Right forelimb (tissue), 1 donor: ENCODE results near the gene BRD3OS.

Source experiments
- DNase-seq: peaks from one replicate; pipeline ENCODE4 v3.0.0-alpha.2; 2018

The BRD3OS gene

DNA sequence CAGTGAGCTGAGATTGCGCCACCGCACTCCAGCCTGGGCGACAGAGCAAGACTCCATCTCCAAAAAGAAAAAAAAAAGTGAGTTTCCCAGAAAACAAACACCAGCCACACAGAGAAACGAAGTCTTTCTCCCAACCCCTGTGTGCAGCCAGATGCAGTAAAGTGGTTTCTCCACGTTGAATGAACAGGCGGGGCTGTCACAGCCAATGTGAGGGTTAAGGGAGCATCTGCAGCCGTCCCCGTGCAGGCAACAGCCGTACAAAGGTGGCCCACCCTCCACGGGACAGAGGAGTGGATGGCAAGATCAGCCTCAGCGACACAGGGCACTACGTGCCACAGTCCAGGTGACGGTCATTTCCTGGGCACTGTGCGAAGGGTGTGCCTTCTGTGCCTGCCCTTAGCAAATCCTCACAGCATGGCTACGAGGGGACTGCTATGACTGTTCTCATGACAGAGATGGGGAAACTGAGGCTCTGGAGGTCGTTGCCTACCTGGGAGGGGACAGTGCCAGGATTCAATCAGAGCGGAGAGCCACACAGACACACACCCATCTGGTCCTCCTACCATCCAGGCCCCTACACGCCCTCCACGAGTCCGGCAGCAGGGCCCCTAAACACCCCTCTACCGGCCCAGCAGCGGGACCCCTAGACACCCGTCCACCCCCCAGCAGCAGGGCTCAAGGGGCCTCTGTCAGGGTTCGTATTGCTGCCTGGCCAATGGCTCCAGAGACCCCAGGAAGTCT is 35.5 kb upstream of the BRD3OS start:
- DNase-seq = no peak

DNA sequence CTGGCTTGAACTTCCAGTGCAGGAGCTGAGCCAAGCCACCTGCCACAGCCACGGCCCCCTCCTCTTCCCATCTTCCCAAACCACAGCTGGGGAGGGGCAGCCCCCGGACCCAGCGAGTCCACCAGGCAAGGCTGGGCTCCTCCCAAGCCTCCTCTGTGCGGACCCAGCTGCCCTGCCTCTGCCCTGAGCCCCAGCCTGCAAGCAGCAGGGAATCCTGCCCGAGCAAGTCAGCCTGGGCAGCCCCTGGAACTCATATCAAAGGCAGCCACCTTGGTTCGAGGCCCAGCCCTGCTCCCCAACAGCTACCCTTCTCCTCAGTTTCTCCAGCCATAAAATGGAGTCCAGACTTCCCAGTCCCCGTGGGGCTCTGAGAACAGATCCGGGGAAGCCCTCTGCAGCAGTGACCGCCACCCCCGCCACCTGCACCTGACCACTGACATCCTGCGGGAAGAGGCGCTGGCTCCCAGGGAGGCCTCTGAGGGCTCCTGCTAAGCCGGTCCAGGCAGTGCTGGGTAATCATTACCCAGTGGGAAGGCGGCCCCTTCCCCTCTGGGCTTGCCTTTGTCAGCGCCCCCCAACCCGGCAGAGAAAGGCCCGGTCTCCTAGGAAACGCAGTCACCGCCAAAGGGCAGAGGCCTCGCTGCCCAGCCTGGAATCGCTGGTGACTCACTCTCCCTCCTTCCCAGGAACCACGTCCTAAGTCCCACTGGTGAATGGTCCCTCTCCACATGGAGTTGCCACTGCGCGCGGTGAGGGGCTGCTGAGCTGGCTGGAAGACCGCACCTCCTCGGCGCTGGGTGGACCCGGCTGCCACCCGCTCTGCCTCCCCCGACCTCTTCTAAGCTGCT is 34.7 kb upstream of the BRD3OS start:
- DNase-seq = no peak

DNA sequence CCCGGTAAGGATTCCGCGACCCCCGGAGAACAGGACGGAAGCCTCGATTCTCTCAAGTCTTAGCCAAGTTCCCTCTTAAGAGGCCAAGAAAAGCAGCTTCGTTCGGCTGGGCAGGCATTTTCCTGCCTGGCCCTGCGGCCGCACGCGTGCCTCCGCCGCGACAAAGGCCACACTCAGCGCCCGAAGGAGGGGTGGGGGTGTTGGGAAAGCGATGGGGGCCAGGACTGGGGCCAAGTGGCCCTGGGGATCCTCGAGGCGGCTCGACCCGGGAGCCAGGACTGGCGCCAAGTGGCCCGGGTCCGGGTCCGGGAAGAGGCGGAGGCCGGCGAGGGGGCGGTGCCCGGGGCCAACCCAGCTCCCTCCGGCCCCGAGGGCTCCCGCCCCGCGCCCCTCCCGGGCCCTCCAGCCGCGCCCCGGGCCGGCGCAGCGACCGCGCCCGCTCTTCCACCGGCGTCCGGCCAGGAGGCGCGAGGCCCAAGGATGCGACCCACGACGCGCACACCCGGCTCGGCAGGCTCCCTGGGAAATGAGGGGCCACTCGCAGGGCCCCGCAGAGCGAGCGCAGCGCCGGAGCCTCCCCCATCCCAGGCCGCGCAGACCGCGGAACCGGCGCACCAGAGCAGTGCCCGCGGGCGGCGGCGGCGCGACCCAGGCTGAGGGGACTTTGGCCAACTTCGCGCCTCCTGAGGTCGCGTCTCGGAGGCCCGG is 33.9 kb upstream of the BRD3OS start:
- no peak for DNase-seq

DNA sequence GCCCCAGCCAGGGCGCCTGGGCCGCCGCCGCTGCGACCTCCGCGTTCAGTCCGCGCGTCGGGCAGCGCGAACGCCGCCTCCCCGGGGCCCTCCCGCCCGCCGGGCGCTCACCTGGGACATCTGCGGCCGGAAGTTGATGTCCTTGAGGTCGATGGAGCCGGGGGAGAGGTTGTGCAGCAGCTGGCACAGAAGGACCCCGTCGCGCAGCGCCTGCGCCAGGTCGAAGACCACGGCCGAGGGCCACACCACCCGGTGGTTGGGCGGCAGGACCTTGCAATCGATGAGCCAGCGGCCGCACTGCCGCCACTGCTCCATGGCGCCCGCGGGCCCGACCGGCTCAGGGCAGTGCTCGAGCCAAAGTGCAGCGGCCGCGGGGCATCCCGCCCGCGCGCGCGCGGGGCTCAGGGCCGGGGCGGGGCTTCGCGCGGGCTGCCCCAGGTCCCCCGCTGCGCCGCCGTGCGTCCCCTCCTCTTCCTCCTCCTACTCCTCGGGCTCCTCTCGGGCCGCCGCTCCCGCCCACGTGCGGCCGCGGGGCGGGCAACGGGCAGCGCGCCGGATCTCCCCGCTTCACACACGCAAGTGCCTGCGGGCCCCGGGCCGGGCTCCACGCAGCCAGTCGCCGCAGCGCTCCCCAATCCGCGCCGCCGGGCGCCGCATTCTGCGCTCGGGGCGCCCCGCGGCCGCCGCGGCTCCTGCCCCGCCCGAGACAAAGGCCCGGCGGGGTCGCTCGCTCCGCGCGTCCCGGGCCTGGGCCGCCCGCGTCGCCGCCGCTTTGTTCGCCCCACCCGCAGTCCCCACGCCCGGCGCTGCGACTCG is 33.1 kb upstream of the BRD3OS start, which contains the start of gene VAV2:
VAV2 (minus strand) TSS at position 361 of the 816 bp plus-strand sequence; CDS start at position 315, 46 bp downstream.
- DNase-seq = peak; percentile 72

DNA sequence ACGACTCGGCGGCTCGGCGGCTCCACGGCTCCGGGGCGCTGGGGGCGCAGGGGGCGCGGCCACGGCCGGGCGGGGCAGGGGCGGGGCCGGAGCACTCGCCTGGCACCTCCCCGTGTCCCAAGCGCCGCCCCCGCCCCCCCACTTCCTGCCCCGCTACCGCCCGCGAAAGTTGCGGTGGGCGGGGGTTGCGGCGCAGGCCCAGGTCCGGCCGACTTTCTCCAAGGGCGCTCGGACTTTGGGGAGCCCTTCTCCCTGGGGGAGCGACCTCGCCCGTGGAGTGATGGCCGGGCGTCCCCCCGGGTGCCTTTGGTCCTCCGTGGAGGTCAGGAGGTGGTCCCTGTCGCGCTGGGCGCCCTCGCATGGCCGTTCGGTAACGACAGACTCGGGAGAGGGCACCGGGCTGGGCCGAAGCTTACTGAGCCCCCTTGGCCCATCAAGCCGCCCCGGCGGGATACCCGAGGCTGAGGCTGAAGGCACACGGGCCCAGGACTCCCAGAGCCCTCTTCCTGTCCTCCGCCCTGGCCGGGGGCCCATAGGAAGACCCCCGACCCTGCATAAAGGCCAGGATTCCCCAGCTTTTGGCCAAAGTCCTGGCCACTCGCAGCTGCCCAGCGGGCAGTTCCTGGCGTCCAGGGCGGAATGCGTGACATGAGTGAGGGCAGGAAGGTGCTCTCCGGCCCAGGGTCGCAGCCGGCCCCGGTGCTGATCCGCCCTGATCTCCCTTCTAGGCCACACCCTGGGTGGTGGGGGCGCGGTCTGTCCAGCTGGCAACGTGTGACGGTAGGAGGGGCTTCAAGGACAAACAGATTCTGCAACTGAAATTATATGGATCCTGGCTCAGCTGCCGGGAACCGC is 32.3 kb upstream of the BRD3OS start:
- peak; percentile 93 for DNase-seq

DNA sequence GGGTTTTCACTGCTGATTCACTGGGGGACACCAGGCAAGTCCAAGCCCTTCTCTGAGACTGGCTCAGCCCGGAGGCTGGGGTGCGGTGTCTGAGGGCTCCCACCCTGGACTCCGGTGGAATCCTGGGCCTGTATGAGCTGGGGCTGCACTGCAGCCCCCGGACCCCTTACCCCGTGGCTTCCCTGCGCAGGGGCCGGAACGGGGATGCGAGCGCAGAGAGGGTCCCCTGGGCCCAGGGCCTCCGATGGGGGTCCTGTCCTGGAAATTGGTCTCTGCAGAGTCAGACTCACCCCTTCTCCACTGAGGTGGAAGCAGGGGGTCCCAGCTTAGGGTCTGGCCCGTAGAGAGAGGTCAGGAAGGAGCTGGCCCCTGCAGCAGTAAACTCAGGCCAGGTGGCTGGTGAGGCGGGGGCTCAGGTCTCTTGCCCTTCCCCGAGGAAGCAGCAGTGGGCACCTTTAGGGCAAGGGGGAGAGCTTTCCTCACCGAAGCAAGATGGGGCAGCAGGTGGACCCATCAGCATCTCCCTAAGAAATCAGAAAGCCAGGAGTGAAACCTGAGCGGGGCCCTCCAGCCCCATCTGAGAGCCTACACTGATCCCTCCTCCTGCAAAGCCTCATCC is 31.5 kb upstream of the BRD3OS start:
- no peak for DNase-seq

DNA sequence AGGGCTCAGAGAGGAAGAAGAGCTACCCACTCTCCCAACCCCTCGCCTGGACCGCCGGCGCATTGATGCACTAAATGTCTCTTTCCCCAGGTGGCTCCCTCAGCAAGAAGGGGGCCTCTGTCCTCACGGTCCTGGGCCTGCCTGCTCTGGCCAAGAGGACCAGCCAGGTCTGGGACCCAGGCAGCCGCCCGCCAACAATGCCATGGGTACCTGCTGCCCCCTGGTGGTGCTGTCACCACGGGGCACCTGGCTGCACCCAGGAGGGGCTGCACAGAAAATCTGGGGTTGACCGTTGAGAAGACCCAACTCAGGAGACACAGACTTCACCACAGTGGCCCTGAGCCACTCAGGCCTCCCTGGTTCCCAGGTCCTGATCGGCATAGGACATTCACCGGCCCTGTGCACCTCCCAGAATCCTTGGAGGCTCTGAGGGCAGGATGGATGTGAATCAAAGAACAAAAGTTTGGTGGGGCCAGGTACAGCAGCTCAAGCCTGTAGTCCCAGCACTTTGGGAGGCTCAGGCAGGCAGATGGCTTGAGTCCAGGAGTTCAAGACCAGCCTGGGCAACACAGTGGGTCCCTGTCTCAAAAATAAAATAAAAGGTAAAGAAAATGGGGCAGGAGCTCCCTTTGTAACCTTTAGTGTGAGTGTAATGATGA is 30.8 kb upstream of the BRD3OS start:
- DNase-seq = peak; percentile 92

DNA sequence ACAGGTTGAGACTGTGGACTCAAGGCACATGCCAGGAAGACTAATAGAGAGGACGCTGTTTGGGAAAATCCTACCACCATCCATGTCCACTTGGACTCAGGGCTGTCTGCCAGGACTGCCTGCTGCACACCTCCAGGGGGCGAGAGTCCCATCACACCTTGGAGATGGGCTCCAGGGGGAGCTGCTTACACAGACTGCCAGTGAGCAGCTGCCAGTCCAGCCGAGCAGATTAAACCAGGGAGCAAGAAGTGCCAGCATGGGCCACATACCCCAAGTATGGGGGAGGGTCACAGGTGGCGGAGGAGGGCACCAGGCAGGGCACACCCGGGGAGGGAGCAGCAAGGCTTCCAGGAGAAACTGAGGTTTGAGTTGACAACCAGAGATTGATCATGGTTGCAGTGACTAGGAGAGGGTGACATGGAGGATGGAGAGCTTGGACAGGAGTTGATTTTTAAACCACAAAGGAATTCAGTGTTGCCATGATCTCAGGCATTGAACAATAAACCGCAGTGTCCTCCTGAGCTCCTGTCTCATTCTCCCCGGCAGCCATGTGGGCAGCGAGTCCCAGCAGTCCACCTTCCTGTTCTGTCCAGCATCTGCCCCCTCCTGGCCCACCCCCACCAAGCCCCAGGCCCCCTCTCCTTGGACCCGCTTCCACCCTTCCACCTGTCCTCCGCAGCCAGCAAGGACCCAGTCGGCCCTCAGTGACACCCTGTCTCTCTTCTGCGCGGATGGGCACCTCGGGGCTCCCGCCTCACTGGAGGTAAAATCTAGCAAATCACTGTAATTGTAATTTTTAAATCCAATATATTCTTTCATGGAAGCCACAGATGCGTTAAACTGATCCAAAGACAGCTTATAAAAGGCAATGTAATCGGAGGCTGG is 30.0 kb upstream of the BRD3OS start:
- DNase-seq = no peak

DNA sequence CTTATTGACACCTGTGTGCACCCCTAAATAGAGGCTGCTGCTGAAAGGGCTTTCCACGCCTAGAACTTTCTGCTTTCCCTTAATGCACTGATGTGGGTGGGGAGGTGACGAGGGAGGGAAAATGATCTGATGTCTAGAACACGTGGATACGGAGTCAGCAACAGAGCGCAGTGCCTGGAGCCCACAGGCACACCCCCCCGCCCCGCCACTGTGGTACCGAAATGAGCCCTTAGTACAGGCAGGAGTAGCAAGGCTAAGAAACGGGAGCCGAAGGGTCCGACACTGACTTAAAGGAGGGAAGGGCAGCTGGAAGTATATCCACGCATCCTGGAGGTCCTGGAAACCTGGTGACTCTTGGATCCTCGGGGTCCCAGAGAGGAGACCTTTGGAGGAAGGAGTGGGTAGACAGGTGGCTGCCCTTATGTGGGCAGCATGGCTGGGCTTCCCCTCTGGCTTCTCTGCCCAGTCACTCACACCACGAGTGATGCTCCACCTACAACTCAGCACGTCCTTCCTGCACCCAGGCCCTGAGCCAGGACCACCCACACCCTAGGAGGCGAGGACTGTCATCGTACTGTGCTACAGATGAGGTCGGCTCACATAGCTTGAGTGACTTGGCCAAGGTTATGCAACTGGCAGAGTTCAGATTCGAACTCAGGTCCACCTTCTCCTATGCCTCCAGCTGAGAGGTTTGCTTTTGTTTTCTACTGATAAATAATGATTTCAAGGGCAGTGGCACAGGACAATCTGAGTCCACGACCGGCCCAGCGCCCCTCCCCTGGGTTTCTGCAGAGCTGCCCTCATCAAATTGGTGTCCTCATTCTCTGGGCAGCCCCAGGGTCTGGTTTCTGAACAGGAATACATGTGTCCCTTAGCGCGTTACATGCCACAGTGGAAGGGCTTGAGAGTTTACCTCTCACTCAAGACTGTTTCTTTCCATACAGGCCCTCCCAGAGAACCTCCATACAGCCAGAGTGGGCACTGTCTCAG is 28.5 kb upstream of the BRD3OS start:
- no peak for DNase-seq

DNA sequence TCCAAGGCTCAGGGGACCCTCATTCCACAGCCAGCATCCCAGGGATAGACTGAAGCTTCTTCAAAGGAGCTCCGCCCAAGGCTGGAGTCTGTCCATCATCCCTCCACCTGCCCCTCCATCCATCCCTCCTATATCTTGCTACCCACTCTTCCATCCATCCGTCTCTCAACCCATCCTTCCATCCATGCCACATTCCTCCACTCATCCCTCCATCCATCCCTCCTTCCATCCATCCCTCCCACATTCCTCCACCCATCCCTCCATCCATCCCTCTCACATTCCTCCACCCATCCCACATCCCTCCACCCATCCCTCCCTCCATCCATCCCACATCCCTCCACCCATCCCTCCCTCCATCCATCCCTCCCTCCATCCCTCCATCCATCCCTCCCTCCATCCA is 27.7 kb upstream of the BRD3OS start:
- DNase-seq = no peak

DNA sequence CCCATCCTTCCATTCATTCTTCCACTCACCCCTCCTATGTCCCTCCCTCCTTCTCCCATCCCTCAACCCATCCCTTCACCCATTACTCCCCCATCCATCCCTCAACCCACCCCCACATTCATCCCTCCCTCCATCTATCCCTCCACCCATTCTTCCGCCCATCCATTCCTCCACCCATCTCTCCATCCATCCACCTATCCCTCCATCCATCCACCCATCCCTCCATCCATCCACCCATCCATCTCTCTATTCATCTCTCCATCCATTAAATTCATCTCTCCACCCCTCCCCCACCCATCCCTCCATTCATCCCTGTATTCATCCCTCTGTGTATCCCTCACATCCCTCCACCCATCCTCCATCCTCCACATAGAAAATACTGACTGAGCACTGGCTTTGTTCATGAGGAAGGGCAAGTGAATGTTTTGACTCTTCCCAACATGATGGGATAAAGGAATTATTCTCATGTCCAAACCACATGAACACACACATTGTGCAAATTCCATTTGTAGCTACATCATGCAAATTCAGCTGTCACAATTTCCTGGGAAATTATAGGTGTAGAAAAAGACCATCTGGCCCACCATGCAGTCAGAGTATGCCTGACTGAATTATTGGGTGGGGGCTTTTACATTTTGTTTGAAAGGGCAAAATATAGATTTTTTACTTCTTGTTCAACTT is 26.2 kb upstream of the BRD3OS start:
- DNase-seq = no peak

DNA sequence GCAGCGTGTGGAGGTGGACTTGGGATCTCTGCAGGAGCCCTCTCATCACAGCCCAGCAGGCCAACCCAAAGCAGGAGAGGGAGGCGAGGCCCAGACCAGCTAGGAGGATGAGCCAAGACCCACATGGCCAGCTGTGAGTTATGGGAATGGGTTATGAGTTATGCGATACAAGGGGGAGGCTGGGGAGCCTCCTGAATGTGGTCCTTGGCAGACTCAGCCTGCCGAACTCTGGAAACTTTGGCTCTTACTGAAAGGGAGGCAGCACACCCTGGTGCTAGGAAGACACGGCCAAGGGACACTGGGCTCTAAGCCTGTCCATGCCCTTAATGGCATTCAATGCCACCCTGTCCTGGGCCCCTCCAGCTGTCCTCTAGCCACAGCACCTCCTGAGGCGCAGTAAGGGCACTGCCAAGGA is 25.4 kb upstream of the BRD3OS start:
- no peak for DNase-seq

DNA sequence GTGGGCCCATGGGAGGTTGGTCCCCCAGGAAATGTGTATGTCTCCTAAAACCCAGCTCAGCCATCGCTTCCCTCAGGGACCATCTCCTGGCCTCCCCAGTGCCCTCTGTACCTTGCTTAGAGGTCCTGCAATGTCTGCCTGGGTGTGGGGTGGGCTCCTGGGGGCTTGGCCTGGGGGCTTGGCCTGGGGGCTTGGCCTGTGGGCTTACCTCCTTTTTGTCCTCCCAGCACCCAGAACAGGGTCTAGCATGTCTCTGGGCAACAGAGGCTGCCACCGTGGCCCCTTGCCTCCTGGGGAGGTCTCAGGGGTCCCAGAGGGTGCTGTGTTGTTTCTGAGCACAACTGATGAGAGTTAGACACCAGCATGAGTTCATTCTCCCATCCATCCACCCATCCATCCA is 22.5 kb upstream of the BRD3OS start:
- DNase-seq = no peak

DNA sequence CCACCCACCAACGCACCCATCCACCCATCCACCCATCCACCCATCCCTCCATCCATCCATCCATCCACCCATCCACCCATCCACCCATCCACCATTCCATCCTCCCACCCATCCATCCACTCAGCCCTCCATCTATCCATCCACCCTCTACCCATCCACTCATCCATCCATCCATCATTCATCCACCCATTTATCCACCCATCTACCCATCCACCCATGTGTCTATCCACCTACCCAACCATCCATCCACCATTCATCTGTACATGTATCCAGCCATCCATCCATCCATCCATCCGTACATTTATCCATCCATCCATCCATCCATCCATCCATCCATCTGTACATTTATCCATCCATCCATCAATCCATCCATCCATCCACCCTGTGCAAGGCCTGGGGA is 22.0 kb upstream of the BRD3OS start:
- no peak for DNase-seq

DNA sequence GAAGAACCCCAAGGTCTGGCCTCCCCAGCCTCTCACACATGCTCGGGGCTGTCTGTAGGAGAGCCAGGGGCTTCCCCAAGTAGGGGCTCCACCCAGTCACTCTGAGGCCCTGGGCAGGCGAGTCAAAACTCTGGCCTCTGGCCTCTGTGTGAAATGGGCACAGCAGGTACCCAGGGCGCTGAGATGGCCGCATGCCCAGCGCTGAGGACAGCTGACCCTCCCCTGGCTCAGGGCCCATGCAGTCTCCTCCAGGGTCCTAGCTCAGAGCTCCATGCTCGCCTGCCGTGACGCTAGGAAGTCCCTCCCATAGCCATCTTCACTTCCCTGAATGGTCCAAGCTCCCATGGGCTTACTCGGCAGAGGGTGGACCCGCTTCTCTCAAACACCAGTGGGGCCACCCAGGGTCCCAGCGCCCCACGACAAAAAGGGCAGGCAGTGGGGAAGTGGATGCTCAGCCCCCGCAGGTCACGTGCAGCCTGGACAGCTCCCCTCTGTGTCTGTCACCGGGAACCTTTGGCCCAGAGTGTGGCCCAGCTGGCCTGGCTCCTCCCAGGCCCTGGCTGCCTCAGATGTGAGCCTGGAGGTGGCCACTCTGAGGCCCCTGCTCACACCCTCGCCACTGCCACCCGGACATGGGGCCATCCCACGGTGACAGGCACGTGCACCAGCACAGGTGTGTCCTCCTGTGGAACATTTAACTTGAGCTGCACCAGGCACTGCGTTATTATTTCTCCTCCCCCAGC is 21.0 kb upstream of the BRD3OS start:
- DNase-seq = no peak

DNA sequence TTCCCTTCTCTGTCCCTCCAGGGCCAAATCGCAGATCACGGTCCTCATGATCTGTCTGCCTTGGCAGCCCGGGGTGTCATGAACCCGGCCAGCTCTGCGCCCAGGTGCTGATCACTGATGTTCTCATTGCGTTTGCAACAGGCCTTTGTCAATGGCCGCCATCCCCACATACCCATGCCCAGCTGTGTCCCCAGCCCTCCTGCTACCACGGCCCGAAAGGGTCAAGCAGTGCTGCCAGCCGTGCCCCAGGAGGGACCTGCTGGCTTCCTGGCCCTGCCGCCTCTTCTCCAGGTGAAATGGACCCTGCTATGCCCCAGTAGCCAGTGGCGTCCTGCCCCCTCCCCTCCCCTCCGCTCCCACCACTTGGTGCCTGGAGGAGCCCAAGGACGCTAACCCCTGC is 20.4 kb upstream of the BRD3OS start:
- no peak for DNase-seq

DNA sequence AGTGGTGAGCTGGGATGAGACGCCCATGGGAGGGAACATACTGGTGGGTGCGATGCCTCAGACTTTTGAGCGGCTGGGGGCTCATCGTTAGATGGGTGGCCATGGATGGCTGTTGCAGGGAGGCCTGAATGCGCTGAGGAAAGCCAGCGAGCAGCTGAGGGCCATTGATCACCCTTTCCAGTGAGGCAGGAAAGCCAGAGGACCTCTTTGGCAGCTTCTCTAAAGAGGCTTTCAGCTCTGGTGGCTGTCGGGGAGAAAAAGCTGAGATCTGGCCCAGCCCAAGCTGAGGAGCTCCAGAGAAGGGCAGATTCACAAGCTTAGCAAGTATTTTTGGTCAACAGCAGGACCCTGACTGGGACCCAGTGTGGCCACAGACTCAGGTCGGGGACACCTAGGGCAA is 19.9 kb upstream of the BRD3OS start:
- no peak for DNase-seq
